BE2C (cell line): ENCODE data around the gene MYO9B.

Experiments used
- DNase-seq: peaks from one replicate; pipeline ENCODE4 v3.0.0-alpha.2; 2020
- H3K27me3 ChIP-seq: fragments of 250-450 bp; sonication (Bioruptor Pico); 2 replicates; pipeline ENCODE4 v1.5.1; 2020; ENCODE audit warnings: mild to moderate bottlenecking
- H3K36me3 ChIP-seq: fragments of 250-450 bp; sonication (Bioruptor Pico); 2 replicates; pipeline ENCODE4 v1.5.1; 2020; ENCODE audit warnings: mild to moderate bottlenecking
- H3K4me1 ChIP-seq: fragments of 250-450 bp; sonication (Bioruptor Pico); 2 replicates; pipeline ENCODE4 v1.5.1; 2020
- H3K4me3 ChIP-seq: 2 replicates; pipeline ENCODE4 v1.5.1; 2011; ENCODE audit warnings: low read depth, low read length
- H3K9me3 ChIP-seq: fragments of 250-450 bp; sonication (Bioruptor Pico); 2 replicates; pipeline ENCODE4 v1.5.1; 2020
- CTCF ChIP-seq: IDR thresholded peaks from 2 replicates; pipeline ENCODE4 v1.5.1; 2012; ENCODE audit warnings: mild to moderate bottlenecking, low read depth, low read length

Gene MYO9B

GRCh38 chr19:17202249-17202648, 126.7 kb downstream of the MYO9B start:
- no peak for DNase-seq
- TF ChIP-seq CTCF: no peak
- no peaks in the 10 kb centered on the region for H3K9me3 ChIP-seq
- no peaks in the 10 kb centered on the region for H3K27me3 ChIP-seq
- no peak overlapping the region for H3K4me3 ChIP-seq
- H3K4me1 ChIP-seq: no peaks in the 10 kb centered on the region
- peaks cover 12% of the 10 kb centered on the region for H3K36me3 ChIP-seq

GRCh38 chr19:17202713-17203112, 127.1 kb downstream of the MYO9B start:
- DNase-seq: no peak
- Histone ChIP-seq H3K36me3 (peaks cover 12% of the 10 kb centered on the region), H3K9me3 (no peaks in the 10 kb centered on the region), H3K4me3 (no peak overlapping the region), H3K27me3 (no peaks in the 10 kb centered on the region), H3K4me1 (no peaks in the 10 kb centered on the region)
- TF ChIP-seq CTCF: no peak

- Histone ChIP-seq H3K27me3 (no peaks in the 10 kb centered on the region), H3K4me1 (no peaks in the 10 kb centered on the region), H3K9me3 (no peaks in the 10 kb centered on the region), H3K36me3 (peaks cover 9% of the 10 kb centered on the region), H3K4me3 (no peak overlapping the region)
- peak; percentile 71 for TF ChIP-seq CTCF
- DNase-seq: peak; percentile 68
Measured at GRCh38 chr19:17205237-17206140, 129.9 kb downstream of the MYO9B start.

GRCh38 chr19:17206736-17207581, 131.4 kb downstream of the MYO9B start:
- no peaks in the 10 kb centered on the region for H3K9me3 ChIP-seq
- no peak for TF ChIP-seq CTCF
- no peak overlapping the region for H3K4me3 ChIP-seq
- H3K36me3 ChIP-seq: peaks cover 5% of the 10 kb centered on the region
- H3K27me3 ChIP-seq: no peaks in the 10 kb centered on the region
- no peak for DNase-seq
- H3K4me1 ChIP-seq: no peaks in the 10 kb centered on the region

GRCh38 chr19:17209126-17210036, 133.8 kb downstream of the MYO9B start:
- Histone ChIP-seq H3K4me1 (peaks cover 2% of the 10 kb centered on the region; the same call in 1 of the 2 replicates), H3K4me3 (peak overlapping the region; percentile 16; the same call in 1 of the 2 replicates), H3K36me3 (no peaks in the 10 kb centered on the region; the same call in 1 of the 2 replicates), H3K9me3 (no peaks in the 10 kb centered on the region), H3K27me3 (no peaks in the 10 kb centered on the region)
- peak; percentile 96 for DNase-seq
- TF ChIP-seq CTCF: no peak
